K562 (cell line): ENCODE results near the gene CRYBG1. TPM values are rescaled to one million over a fixed set of nuclear protein-coding genes. Genes with fewer than 3 reads are reported as not detected.

Experiments
- CBX8 ChIP-seq: fragments of 200-600 bp; sonication (generic); IDR thresholded peaks from 2 replicates; pipeline ENCODE4 v1.6.1; 2012; ENCODE audit warnings: borderline replicate concordance, mixed run types, low read depth, mild to moderate bottlenecking, moderate library complexity, mixed read lengths, low read length, control low read depth, inconsistent platforms; ENCODE audit not compliant: poor library complexity, severe bottlenecking; ENCODE audit errors: extremely low read depth
- EP300 ChIP-seq: IDR thresholded peaks from 2 replicates; pipeline ENCODE4 v1.6.1; 2012; ENCODE audit warnings: low read length, improper control_type of control experiment
- ETV5 ChIP-seq: sonication (generic); formaldehyde crosslinking; IDR thresholded peaks from 2 replicates; pipeline ENCODE4 v1.4.0; 2020; ENCODE audit warnings: low read depth, mild to moderate bottlenecking, missing genetic modification reagents
- MAFG ChIP-seq: fragments of 450-650 bp; conservative IDR thresholded peaks from 2 replicates; pipeline ENCODE4 v1.6.1; 2016; ENCODE audit warnings: missing genetic modification characterization, missing compliant biosample characterization
- SAFB ChIP-seq: fragments of 200-400 bp; formaldehyde crosslinking; IDR thresholded peaks from 2 replicates; pipeline ENCODE4 v1.6.1; 2017; ENCODE audit warnings: low read depth, low read length, borderline replicate concordance
- XRCC4 ChIP-seq: IDR thresholded peaks from one replicate; pipeline ENCODE4 v1.6.1; 2011; ENCODE audit not compliant: insufficient read depth, insufficient read length; ENCODE audit errors: extremely low read depth
- ZFP36 ChIP-seq: fragments of 150-350 bp; IDR thresholded peaks from 2 replicates; pipeline ENCODE4 v1.6.1; 2018; ENCODE audit warnings: low read length, low read depth; ENCODE audit not compliant: partially characterized antibody
- ZNF274 ChIP-seq: IDR thresholded peaks from 2 replicates; pipeline ENCODE4 v1.6.1; 2011; ENCODE audit warnings: low read depth, mild to moderate bottlenecking, low read length, moderate library complexity, borderline replicate concordance
- ZNF586 ChIP-seq: fragments of 450-650 bp; formaldehyde crosslinking; conservative IDR thresholded peaks from 2 replicates; pipeline ENCODE4 v1.4.0; 2020; ENCODE audit warnings: mild to moderate bottlenecking, moderate library complexity
- polyA plus RNA-seq, 8 experiments: library from polyadenylated mRNA; depleted of rRNA in 4 of 8; stranded (reverse) in 5 of 8; unstranded in 3 of 8; fragments of >200 nt; fragmentation: Nextera tagmentation in 2 of 8; fragmentation: Illumina TruSeq in 1 of 8; extraction: Ambion mirVana in 2 of 8; extraction: Trizol in 1 of 8; gene quantifications; 2 replicates each; pipeline versions ENCODE4 v1.2.1 to v1.2.3, GENCODE V29; 2011 to 2014; ENCODE audit warnings: inconsistent platforms in 1 of 8, missing spikeins in 1 of 8
- total RNA-seq, 7 experiments: library from RNA; depleted of rRNA in 6 of 7; stranded (reverse); fragments of >200 nt in 6 of 7; fragmentation: Illumina TruSeq in 2 of 7; extraction: Trizol in 2 of 7; gene quantifications; 2 replicates each; pipeline versions ENCODE4 v1.2.1 to v1.2.3, GENCODE V29; 2011 to 2021; ENCODE audit warnings: low replicate concordance in 1 of 7
- TF ChIP-seq, protein P1 (sequence below): fragments of 150-350 bp; conservative IDR thresholded peaks from 2 replicates; pipeline ENCODE4 v1.6.1; 2014; ENCODE audit warnings: low read length
- TF ChIP-seq, protein P2 (sequence below): sonication (generic); formaldehyde crosslinking; IDR thresholded peaks from 2 replicates; pipeline ENCODE4 v1.8.0; 2022; ENCODE audit warnings: missing genetic modification reagents, mild to moderate bottlenecking, borderline replicate concordance
- TF ChIP-seq, protein P3 (sequence below): fragments of 250-450 bp; sonication (Bioruptor Pico); IDR thresholded peaks from 2 replicates; pipeline ENCODE4 v1.8.0; 2021; ENCODE audit warnings: moderate library complexity, mild to moderate bottlenecking, inconsistent platforms

Gene CRYBG1
- total and polyA plus RNA-seq, 9 of the 15 experiments (the other 6 are each of a cell fraction or from before 2014, with no cell fraction given), result 0.07 to 0.47 (median 0.11) TPM

DNA sequence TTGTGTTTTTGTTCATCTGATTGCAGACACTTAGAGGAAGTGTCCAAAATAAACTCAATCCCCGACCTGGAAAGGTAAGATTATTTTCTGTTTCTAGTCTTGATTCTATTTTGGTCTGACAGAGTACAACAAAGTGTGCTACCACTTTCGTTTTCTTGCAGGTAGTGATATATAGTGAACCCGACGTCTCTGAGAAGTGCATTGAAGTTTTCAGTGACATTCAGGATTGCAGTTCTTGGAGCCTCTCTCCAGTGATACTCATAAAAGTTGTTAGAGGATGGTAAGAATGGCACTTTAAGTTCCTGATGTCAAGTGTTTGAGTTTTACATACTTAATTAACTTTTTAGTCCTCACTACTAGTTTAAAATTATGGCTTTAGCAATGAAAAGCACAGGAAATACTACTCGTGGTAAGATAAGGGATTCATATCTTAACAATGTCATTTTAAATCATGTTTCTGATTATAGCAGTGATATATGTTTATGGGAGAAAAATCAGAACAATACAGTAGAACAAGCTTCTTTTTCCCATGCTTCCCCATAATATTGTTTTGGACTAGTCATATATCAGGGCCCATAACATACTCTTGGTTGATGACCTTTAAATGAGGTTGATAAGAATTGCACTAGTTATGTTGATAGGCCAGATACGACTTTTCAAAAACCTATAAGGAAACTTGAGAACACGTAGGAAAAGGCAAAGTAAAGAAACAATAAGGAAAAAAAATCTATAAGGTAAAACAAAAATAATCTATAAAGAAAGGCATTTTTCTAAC, 164.8 kb downstream of the CRYBG1 start (continued):
- TF ChIP-seq, protein P1, sequence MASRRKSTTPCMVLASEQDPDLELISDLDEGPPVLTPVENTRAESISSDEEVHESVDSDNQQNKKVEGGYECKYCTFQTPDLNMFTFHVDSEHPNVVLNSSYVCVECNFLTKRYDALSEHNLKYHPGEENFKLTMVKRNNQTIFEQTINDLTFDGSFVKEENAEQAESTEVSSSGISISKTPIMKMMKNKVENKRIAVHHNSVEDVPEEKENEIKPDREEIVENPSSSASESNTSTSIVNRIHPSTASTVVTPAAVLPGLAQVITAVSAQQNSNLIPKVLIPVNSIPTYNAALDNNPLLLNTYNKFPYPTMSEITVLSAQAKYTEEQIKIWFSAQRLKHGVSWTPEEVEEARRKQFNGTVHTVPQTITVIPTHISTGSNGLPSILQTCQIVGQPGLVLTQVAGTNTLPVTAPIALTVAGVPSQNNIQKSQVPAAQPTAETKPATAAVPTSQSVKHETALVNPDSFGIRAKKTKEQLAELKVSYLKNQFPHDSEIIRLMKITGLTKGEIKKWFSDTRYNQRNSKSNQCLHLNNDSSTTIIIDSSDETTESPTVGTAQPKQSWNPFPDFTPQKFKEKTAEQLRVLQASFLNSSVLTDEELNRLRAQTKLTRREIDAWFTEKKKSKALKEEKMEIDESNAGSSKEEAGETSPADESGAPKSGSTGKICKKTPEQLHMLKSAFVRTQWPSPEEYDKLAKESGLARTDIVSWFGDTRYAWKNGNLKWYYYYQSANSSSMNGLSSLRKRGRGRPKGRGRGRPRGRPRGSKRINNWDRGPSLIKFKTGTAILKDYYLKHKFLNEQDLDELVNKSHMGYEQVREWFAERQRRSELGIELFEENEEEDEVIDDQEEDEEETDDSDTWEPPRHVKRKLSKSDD, result no peak
- TF ChIP-seq SAFB (no peak), ZNF586 (CRISPR knock-in tag) (no peak), CBX8 (peak; percentile 82), XRCC4 (no peak), ZFP36 (peak; percentile 48), ZNF274 (no peak), MAFG (tag) (no peak), EP300 (no peak), ETV5 (no peak)
- TF ChIP-seq, protein P2, sequence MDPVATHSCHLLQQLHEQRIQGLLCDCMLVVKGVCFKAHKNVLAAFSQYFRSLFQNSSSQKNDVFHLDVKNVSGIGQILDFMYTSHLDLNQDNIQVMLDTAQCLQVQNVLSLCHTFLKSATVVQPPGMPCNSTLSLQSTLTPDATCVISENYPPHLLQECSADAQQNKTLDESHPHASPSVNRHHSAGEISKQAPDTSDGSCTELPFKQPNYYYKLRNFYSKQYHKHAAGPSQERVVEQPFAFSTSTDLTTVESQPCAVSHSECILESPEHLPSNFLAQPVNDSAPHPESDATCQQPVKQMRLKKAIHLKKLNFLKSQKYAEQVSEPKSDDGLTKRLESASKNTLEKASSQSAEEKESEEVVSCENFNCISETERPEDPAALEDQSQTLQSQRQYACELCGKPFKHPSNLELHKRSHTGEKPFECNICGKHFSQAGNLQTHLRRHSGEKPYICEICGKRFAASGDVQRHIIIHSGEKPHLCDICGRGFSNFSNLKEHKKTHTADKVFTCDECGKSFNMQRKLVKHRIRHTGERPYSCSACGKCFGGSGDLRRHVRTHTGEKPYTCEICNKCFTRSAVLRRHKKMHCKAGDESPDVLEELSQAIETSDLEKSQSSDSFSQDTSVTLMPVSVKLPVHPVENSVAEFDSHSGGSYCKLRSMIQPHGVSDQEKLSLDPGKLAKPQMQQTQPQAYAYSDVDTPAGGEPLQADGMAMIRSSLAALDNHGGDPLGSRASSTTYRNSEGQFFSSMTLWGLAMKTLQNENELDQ (CRISPR knock-in tag), result no peak
- TF ChIP-seq, protein P3, sequence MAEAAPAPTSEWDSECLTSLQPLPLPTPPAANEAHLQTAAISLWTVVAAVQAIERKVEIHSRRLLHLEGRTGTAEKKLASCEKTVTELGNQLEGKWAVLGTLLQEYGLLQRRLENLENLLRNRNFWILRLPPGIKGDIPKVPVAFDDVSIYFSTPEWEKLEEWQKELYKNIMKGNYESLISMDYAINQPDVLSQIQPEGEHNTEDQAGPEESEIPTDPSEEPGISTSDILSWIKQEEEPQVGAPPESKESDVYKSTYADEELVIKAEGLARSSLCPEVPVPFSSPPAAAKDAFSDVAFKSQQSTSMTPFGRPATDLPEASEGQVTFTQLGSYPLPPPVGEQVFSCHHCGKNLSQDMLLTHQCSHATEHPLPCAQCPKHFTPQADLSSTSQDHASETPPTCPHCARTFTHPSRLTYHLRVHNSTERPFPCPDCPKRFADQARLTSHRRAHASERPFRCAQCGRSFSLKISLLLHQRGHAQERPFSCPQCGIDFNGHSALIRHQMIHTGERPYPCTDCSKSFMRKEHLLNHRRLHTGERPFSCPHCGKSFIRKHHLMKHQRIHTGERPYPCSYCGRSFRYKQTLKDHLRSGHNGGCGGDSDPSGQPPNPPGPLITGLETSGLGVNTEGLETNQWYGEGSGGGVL (CRISPR knock-in tag), result no peak
